Peyer's patch (tissue), 4 donors: ENCODE results near the gene CMTM6.

Experiments used
- POLR2A ChIP-seq, 2 donors: fragments of 450-650 bp; IDR thresholded peaks; one replicate each; pipeline ENCODE4 v1.5.1; 2017; ENCODE audit warnings: antibody characterized with exemption in 2 of 2, mild to moderate bottlenecking in 2 of 2, moderate library complexity in 2 of 2
- TF ChIP-seq, protein P1 (sequence below), 6 experiments: fragments of 450-650 bp in 4 of 6; fragments of 200-600 bp in 2 of 6; sonication (generic) in 1 of 6; IDR thresholded peaks; one replicate each; pipeline ENCODE4 v1.5.1; 2017 to 2019; ENCODE audit warnings: antibody characterized with exemption in 6 of 6, mild to moderate bottlenecking in 3 of 6, moderate library complexity in 1 of 6

DNA sequence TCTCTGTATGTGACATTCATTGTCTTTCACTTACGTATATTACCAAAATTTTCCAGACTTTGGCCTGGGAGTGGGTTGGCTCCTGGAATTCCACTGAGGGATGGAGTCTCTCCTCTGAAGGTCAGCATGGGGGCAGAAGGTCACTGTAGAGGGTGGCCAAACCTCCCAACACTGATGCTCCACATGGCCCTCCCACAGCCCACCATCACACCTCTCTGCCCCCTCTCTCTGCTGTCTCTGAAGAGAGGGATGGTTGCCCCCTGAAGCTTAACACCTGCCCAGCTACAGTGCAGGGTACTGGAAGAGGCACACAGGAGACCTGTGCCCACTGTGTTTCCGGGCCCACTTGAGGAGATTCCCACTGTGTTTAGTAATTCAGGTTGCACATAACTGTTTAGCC is 52.2 kb downstream of the CMTM6 start:
- TF ChIP-seq, protein P1, sequence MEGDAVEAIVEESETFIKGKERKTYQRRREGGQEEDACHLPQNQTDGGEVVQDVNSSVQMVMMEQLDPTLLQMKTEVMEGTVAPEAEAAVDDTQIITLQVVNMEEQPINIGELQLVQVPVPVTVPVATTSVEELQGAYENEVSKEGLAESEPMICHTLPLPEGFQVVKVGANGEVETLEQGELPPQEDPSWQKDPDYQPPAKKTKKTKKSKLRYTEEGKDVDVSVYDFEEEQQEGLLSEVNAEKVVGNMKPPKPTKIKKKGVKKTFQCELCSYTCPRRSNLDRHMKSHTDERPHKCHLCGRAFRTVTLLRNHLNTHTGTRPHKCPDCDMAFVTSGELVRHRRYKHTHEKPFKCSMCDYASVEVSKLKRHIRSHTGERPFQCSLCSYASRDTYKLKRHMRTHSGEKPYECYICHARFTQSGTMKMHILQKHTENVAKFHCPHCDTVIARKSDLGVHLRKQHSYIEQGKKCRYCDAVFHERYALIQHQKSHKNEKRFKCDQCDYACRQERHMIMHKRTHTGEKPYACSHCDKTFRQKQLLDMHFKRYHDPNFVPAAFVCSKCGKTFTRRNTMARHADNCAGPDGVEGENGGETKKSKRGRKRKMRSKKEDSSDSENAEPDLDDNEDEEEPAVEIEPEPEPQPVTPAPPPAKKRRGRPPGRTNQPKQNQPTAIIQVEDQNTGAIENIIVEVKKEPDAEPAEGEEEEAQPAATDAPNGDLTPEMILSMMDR (IDR thresholded peaks at IDR 0.05), result no peak
- TF ChIP-seq POLR2A (IDR thresholded peaks at IDR 0.05), result no peak
